Esophagus muscularis mucosa (tissue), 3 donors: ENCODE data around the gene ZAR1L.

Source experiments
- CTCF ChIP-seq, 3 experiments: fragments of 200-600 bp in 2 of 3; fragments of 450-650 bp in 1 of 3; sonication (generic) in 2 of 3; IDR thresholded peaks; one replicate each; pipeline ENCODE4 v1.5.1; 2017 to 2019; ENCODE audit warnings: antibody characterized with exemption in 3 of 3, mild to moderate bottlenecking in 2 of 3, moderate library complexity in 1 of 3
- POLR2A ChIP-seq: fragments of 450-650 bp; IDR thresholded peaks from one replicate; pipeline ENCODE4 v1.6.1; 2017; ENCODE audit warnings: antibody characterized with exemption, moderate library complexity, mild to moderate bottlenecking, low read depth
- POLR2AphosphoS5 ChIP-seq, 2 donors: sonication (generic); formaldehyde crosslinking; IDR thresholded peaks; one replicate each; pipeline ENCODE4 v1.6.1; 2017; ENCODE audit warnings: antibody characterized with exemption in 2 of 2

GRCh38 chr13:32281096-32281495, 34.1 kb downstream of the ZAR1L start:
- TF ChIP-seq POLR2A (no peak), CTCF (IDR thresholded peaks at IDR 0.05) (no peak), POLR2AphosphoS5 (IDR thresholded peaks at IDR 0.05) (no peak)
